ENCODE data around the gene PDZD4. TPM values are rescaled to one million over a fixed set of nuclear protein-coding genes. Genes with fewer than 3 reads are reported as not detected.

The PDZD4 gene
- total RNA-seq, 1 experiment from 2014 or later: 120 TPM

DNA sequence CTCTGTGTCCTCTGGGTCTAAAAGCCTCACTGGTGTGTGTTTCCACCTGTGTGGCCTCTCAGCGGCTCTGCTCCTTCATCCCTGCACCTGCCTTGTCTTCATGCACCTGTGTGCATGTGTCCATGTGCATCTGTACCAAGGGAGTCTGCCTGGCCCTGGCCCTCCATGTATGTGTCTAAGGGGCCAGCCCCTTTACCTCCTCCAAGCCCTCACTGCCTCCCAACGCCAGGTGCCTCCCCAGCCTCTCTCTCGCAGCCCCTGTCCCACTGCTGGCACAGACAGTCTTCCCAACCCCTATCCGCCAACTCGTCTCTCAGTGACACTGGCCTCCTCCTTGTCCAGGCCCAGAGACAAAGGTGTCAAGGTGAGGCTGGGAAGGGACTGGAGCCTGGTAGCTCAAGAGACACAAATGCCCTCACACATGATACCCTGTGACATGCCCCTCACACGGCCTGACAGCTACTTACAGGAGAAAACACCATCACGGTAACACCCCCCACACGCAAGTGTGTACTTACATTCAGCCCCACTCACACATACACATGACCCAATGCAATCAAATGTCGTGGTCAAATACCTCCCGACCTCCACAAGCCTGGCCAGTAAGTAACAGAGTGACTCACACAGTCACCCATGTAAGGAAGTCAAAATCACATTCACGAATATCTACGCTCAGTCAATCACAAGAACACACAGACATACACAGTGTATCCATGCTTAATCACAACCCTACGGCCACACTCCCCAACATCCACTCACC lies 44.2 kb upstream of the PDZD4 start:
- H3K4me1 Mint-ChIP-seq: peaks cover 35% of the 10 kb centered on the region
- H3K36me3 Mint-ChIP-seq: no peaks in the 10 kb centered on the region
- ChIA-PET CTCF (interaction anchor here (0.9 kb wide), 1 partner anchor 10 kb away, joined by 3 read pairs; no protein-coding TSS in a partner anchor), POLR2A (no interaction called here)
- no peak for TF ChIP-seq NR2C2 (CRISPR knock-in tag; IDR thresholded peaks at IDR 0.05)
- no peak for TF ChIP-seq MYBL2 (CRISPR knock-in tag; IDR thresholded peaks at IDR 0.05)
- TF ChIP-seq, protein P1, sequence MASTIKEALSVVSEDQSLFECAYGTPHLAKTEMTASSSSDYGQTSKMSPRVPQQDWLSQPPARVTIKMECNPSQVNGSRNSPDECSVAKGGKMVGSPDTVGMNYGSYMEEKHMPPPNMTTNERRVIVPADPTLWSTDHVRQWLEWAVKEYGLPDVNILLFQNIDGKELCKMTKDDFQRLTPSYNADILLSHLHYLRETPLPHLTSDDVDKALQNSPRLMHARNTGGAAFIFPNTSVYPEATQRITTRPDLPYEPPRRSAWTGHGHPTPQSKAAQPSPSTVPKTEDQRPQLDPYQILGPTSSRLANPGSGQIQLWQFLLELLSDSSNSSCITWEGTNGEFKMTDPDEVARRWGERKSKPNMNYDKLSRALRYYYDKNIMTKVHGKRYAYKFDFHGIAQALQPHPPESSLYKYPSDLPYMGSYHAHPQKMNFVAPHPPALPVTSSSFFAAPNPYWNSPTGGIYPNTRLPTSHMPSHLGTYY (CRISPR knock-in tag; IDR thresholded peaks at IDR 0.05): no peak
- TF ChIP-seq, protein P2, sequence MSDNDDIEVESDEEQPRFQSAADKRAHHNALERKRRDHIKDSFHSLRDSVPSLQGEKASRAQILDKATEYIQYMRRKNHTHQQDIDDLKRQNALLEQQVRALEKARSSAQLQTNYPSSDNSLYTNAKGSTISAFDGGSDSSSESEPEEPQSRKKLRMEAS (CRISPR knock-in tag; IDR thresholded peaks at IDR 0.05): no peak
- TF ChIP-seq, protein P3, sequence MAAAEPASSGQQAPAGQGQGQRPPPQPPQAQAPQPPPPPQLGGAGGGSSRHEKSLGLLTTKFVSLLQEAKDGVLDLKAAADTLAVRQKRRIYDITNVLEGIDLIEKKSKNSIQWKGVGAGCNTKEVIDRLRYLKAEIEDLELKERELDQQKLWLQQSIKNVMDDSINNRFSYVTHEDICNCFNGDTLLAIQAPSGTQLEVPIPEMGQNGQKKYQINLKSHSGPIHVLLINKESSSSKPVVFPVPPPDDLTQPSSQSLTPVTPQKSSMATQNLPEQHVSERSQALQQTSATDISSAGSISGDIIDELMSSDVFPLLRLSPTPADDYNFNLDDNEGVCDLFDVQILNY (CRISPR knock-in tag; IDR thresholded peaks at IDR 0.05): no peak
- no peak for TF ChIP-seq ELF4 (CRISPR knock-in tag; IDR thresholded peaks at IDR 0.05; ENCODE audit: low read depth)
- TF ChIP-seq TEAD1 (CRISPR knock-in tag; IDR thresholded peaks at IDR 0.05): no peak
- no peak for TF ChIP-seq NR3C1 (CRISPR knock-in tag; conservative IDR thresholded peaks at IDR 0.05; ENCODE audit: low read depth)
- TF ChIP-seq, protein P4, sequence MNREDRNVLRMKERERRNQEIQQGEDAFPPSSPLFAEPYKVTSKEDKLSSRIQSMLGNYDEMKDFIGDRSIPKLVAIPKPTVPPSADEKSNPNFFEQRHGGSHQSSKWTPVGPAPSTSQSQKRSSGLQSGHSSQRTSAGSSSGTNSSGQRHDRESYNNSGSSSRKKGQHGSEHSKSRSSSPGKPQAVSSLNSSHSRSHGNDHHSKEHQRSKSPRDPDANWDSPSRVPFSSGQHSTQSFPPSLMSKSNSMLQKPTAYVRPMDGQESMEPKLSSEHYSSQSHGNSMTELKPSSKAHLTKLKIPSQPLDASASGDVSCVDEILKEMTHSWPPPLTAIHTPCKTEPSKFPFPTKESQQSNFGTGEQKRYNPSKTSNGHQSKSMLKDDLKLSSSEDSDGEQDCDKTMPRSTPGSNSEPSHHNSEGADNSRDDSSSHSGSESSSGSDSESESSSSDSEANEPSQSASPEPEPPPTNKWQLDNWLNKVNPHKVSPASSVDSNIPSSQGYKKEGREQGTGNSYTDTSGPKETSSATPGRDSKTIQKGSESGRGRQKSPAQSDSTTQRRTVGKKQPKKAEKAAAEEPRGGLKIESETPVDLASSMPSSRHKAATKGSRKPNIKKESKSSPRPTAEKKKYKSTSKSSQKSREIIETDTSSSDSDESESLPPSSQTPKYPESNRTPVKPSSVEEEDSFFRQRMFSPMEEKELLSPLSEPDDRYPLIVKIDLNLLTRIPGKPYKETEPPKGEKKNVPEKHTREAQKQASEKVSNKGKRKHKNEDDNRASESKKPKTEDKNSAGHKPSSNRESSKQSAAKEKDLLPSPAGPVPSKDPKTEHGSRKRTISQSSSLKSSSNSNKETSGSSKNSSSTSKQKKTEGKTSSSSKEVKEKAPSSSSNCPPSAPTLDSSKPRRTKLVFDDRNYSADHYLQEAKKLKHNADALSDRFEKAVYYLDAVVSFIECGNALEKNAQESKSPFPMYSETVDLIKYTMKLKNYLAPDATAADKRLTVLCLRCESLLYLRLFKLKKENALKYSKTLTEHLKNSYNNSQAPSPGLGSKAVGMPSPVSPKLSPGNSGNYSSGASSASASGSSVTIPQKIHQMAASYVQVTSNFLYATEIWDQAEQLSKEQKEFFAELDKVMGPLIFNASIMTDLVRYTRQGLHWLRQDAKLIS (CRISPR knock-in tag; IDR thresholded peaks at IDR 0.05; ENCODE audit: borderline replicate concordance): no peak
- TF ChIP-seq, protein P5, sequence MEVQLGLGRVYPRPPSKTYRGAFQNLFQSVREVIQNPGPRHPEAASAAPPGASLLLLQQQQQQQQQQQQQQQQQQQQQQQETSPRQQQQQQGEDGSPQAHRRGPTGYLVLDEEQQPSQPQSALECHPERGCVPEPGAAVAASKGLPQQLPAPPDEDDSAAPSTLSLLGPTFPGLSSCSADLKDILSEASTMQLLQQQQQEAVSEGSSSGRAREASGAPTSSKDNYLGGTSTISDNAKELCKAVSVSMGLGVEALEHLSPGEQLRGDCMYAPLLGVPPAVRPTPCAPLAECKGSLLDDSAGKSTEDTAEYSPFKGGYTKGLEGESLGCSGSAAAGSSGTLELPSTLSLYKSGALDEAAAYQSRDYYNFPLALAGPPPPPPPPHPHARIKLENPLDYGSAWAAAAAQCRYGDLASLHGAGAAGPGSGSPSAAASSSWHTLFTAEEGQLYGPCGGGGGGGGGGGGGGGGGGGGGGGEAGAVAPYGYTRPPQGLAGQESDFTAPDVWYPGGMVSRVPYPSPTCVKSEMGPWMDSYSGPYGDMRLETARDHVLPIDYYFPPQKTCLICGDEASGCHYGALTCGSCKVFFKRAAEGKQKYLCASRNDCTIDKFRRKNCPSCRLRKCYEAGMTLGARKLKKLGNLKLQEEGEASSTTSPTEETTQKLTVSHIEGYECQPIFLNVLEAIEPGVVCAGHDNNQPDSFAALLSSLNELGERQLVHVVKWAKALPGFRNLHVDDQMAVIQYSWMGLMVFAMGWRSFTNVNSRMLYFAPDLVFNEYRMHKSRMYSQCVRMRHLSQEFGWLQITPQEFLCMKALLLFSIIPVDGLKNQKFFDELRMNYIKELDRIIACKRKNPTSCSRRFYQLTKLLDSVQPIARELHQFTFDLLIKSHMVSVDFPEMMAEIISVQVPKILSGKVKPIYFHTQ (CRISPR knock-in tag; IDR thresholded peaks at IDR 0.05): no peak
- TF ChIP-seq, protein P6, sequence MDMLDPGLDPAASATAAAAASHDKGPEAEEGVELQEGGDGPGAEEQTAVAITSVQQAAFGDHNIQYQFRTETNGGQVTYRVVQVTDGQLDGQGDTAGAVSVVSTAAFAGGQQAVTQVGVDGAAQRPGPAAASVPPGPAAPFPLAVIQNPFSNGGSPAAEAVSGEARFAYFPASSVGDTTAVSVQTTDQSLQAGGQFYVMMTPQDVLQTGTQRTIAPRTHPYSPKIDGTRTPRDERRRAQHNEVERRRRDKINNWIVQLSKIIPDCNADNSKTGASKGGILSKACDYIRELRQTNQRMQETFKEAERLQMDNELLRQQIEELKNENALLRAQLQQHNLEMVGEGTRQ (CRISPR knock-in tag; IDR thresholded peaks at IDR 0.05): no peak
- TF ChIP-seq, protein P7, sequence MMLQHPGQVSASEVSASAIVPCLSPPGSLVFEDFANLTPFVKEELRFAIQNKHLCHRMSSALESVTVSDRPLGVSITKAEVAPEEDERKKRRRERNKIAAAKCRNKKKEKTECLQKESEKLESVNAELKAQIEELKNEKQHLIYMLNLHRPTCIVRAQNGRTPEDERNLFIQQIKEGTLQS (CRISPR knock-in tag; conservative IDR thresholded peaks at IDR 0.05): no peak
- TF ChIP-seq NFATC4 (CRISPR knock-in tag; IDR thresholded peaks at IDR 0.05): no peak
- no peak for TF ChIP-seq NR1H2 (CRISPR knock-in tag; IDR thresholded peaks at IDR 0.05)
- TF ChIP-seq, protein P8, sequence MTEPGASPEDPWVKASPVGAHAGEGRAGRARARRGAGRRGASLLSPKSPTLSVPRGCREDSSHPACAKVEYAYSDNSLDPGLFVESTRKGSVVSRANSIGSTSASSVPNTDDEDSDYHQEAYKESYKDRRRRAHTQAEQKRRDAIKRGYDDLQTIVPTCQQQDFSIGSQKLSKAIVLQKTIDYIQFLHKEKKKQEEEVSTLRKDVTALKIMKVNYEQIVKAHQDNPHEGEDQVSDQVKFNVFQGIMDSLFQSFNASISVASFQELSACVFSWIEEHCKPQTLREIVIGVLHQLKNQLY (CRISPR knock-in tag; IDR thresholded peaks at IDR 0.05): no peak
- TF ChIP-seq CREM (CRISPR knock-in tag; IDR thresholded peaks at IDR 0.05): no peak
- TF ChIP-seq, protein P9, sequence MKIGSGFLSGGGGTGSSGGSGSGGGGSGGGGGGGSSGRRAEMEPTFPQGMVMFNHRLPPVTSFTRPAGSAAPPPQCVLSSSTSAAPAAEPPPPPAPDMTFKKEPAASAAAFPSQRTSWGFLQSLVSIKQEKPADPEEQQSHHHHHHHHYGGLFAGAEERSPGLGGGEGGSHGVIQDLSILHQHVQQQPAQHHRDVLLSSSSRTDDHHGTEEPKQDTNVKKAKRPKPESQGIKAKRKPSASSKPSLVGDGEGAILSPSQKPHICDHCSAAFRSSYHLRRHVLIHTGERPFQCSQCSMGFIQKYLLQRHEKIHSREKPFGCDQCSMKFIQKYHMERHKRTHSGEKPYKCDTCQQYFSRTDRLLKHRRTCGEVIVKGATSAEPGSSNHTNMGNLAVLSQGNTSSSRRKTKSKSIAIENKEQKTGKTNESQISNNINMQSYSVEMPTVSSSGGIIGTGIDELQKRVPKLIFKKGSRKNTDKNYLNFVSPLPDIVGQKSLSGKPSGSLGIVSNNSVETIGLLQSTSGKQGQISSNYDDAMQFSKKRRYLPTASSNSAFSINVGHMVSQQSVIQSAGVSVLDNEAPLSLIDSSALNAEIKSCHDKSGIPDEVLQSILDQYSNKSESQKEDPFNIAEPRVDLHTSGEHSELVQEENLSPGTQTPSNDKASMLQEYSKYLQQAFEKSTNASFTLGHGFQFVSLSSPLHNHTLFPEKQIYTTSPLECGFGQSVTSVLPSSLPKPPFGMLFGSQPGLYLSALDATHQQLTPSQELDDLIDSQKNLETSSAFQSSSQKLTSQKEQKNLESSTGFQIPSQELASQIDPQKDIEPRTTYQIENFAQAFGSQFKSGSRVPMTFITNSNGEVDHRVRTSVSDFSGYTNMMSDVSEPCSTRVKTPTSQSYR (CRISPR knock-in tag; IDR thresholded peaks at IDR 0.05): no peak
- TF ChIP-seq, protein P10, sequence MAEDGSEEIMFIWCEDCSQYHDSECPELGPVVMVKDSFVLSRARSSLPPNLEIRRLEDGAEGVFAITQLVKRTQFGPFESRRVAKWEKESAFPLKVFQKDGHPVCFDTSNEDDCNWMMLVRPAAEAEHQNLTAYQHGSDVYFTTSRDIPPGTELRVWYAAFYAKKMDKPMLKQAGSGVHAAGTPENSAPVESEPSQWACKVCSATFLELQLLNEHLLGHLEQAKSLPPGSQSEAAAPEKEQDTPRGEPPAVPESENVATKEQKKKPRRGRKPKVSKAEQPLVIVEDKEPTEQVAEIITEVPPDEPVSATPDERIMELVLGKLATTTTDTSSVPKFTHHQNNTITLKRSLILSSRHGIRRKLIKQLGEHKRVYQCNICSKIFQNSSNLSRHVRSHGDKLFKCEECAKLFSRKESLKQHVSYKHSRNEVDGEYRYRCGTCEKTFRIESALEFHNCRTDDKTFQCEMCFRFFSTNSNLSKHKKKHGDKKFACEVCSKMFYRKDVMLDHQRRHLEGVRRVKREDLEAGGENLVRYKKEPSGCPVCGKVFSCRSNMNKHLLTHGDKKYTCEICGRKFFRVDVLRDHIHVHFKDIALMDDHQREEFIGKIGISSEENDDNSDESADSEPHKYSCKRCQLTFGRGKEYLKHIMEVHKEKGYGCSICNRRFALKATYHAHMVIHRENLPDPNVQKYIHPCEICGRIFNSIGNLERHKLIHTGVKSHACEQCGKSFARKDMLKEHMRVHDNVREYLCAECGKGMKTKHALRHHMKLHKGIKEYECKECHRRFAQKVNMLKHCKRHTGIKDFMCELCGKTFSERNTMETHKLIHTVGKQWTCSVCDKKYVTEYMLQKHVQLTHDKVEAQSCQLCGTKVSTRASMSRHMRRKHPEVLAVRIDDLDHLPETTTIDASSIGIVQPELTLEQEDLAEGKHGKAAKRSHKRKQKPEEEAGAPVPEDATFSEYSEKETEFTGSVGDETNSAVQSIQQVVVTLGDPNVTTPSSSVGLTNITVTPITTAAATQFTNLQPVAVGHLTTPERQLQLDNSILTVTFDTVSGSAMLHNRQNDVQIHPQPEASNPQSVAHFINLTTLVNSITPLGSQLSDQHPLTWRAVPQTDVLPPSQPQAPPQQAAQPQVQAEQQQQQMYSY (CRISPR knock-in tag; IDR thresholded peaks at IDR 0.05): no peak
- H3K9me3 Mint-ChIP-seq: no peaks in the 10 kb centered on the region
- DNase-seq (ENCODE audit: low spot score) (no peak), ATAC-seq (no peak)
- H3K4me3 Mint-ChIP-seq: no peak overlapping the region
- H3K27me3 Mint-ChIP-seq (ENCODE audit: low read depth): no peaks in the 10 kb centered on the region; the same call in 1 of the 2 replicates
- no peak overlapping the region for H3K27ac Mint-ChIP-seq

Data from WTC11 (cell line).